Keratinocyte (primary cell): Measurements from ENCODE around the gene ACSL3.

ENCODE experiments used
- CTCF ChIP-seq, 3 experiments: IDR thresholded peaks in 1 of 3; conservative IDR thresholded peaks in 1 of 3; optimal IDR thresholded peaks in 1 of 3; 2 replicates in 2 of 3; 3 replicates in 1 of 3; pipeline versions ENCODE3 to v1.5.1; 2011; ENCODE audit warnings: low read length in 3 of 3, mild to moderate bottlenecking in 3 of 3, moderate library complexity in 2 of 3, control low read depth in 1 of 3, inconsistent platforms in 1 of 3; ENCODE audit not compliant: insufficient read depth in 2 of 3; ENCODE audit errors: extremely low read depth in 1 of 3
- EZH2 ChIP-seq: IDR thresholded peaks from one replicate; pipeline ENCODE4 v1.6.1; 2012; ENCODE audit warnings: inconsistent platforms, mild to moderate bottlenecking, low read length, moderate library complexity

GRCh38 chr2:222976521-222977061 lies 115.8 kb downstream of the ACSL3 start:
- TF ChIP-seq EZH2 (no peak), CTCF (optimal IDR thresholded peaks at IDR 0.05 in 1 of 3, IDR thresholded peaks at IDR 0.05 in 1 of 3, conservative IDR thresholded peaks at IDR 0.05 in 1 of 3; ENCODE audit: extremely low read depth in 1 of 3, insufficient read depth in 2 of 3, low read length in 3 of 3) (no peak)
